ENCODE measurements around the gene CD8B2.
"Not testable (repeated sequence)": the region's sequence is repeated elsewhere in the genome, so short reads cannot be mapped to it uniquely, and the experiment has no call there.

GRCh38 chr2:106467516-106467915 lies 19.6 kb upstream of the CD8B2 start:
- TF ChIP-seq CTCF (IDR thresholded peaks at IDR 0.05); PBX3 (IDR thresholded peaks at IDR 0.05); POLR2AphosphoS5 (IDR thresholded peaks at IDR 0.05; ENCODE audit: low read depth, low read length); RFX5 (IDR thresholded peaks at IDR 0.05; ENCODE audit: low read length); USF2 (IDR thresholded peaks at IDR 0.05; ENCODE audit: borderline replicate concordance, low read depth, low read length); ELF1 (IDR thresholded peaks at IDR 0.05); RXRA (IDR thresholded peaks at IDR 0.05; ENCODE audit: borderline replicate concordance, low read depth); EP300 (IDR thresholded peaks at IDR 0.05; ENCODE audit: borderline replicate concordance in 1 of 2, low read depth in 1 of 2, low read length in 1 of 2): not testable (repeated sequence)

All from SK-N-SH (cell line).